Naive thymus-derived CD8-positive, alpha-beta T cell (primary cell): ENCODE data around the gene LRIG3. TPM values are rescaled to one million over a fixed set of nuclear protein-coding genes. Genes with fewer than 3 reads are reported as not detected.

Experiments used
- ATAC-seq, 2 donors: fragments of 150-1000 bp; cut with Tn5 transposase in 1 of 2; sonication (Bioruptor Pico), chemical (Tn5 transposase) in 1 of 2; 1 replicate in 1 of 2; 2 replicates in 1 of 2; pipeline ENCODE4 v1.10.0; 2021; ENCODE audit warnings: mild to moderate bottlenecking in 2 of 2, moderate library complexity in 2 of 2
- POLR2A ChIA-PET: fragments of 350-600 bp; sonication (Branson Sonifier 250); formaldehyde crosslinking; loops from one replicate; lab custom pipeline; 2021; ENCODE audit warnings: antibody characterized with exemption; lab: Charles Lee
- DNase-seq, 10 donors: peaks; one replicate each; pipeline versions ENCODE4 v3.0.0 to v3.0.0-alpha.2; 2020 to 2022
- H3K27ac Mint-ChIP-seq, 10 donors: one replicate each; pipeline ENCODE4 v1.8.0; 2020 to 2022; ENCODE audit warnings: mild to moderate bottlenecking in 10 of 10, mixed read lengths in 10 of 10, moderate library complexity in 4 of 10, inconsistent platforms in 1 of 10
- H3K27me3 Mint-ChIP-seq, 5 donors: one replicate each; pipeline ENCODE4 v1.8.0; 2021 to 2022; ENCODE audit warnings: mixed read lengths in 5 of 5
- H3K36me3 Mint-ChIP-seq, 3 donors: one replicate each; pipeline ENCODE4 v1.8.0; 2020 to 2022; ENCODE audit warnings: mixed read lengths in 3 of 3, mild to moderate bottlenecking in 2 of 3, inconsistent platforms in 1 of 3
- H3K4me1 Mint-ChIP-seq, 4 donors: one replicate each; pipeline ENCODE4 v1.8.0; 2021 to 2022; ENCODE audit warnings: mixed read lengths in 4 of 4
- H3K4me3 Mint-ChIP-seq, 10 donors: one replicate each; pipeline ENCODE4 v1.8.0; 2020 to 2022; ENCODE audit warnings: mild to moderate bottlenecking in 10 of 10, mixed read lengths in 10 of 10, moderate library complexity in 6 of 10, inconsistent platforms in 1 of 10
- H3K9me3 Mint-ChIP-seq, 9 donors: one replicate each; pipeline ENCODE4 v1.8.0; 2020 to 2022; ENCODE audit warnings: mixed read lengths in 9 of 9, mild to moderate bottlenecking in 3 of 9, inconsistent platforms in 1 of 9, moderate library complexity in 1 of 9
- polyA plus RNA-seq, 3 donors: library from polyadenylated mRNA; unstranded; fragments of 300-500 nt; fragmentation: Illumina TruSeq; gene quantifications; one replicate each; pipeline ENCODE4 v1.2.3, GENCODE V29; 2021
- total RNA-seq, 8 experiments: library from RNA in 2 of 8; stranded (reverse) in 2 of 8; gene quantifications; one replicate each; pipeline ENCODE4 v1.2.3 and lab custom pipeline; 2021 to 2026

LRIG3 gene
- total and polyA plus RNA-seq, 5 experiments from 2014 or later, result not detected

GRCh38 chr12:58889557-58889956, 30.7 kb downstream of the LRIG3 start:
- Mint-ChIP-seq H3K4me1 (no peaks in the 10 kb centered on the region), H3K27ac (no peak overlapping the region), H3K36me3 (no peaks in the 10 kb centered on the region), H3K27me3 (peaks cover 0 to 3% (median 0%) of the 10 kb centered on the region in 5 donors), H3K9me3 (peaks cover 0 to 7% (median 0%) of the 10 kb centered on the region in 9 donors), H3K4me3 (no peak overlapping the region)
- DNase-seq, result no peak
- POLR2A ChIA-PET, result no interaction called here
- ATAC-seq, result no peak

GRCh38 chr12:58888131-58888783, 32.0 kb downstream of the LRIG3 start:
- Mint-ChIP-seq H3K4me1 (no peaks in the 10 kb centered on the region), H3K27me3 (peaks cover 0 to 3% (median 0%) of the 10 kb centered on the region in 5 donors), H3K36me3 (no peaks in the 10 kb centered on the region), H3K9me3 (peaks cover 0 to 7% (median 0%) of the 10 kb centered on the region in 9 donors), H3K4me3 (no peak overlapping the region), H3K27ac (no peak overlapping the region)
- POLR2A ChIA-PET, result no interaction called here
- ATAC-seq (no peak), DNase-seq (no peak)

GRCh38 chr12:58887068-58887467, 33.2 kb downstream of the LRIG3 start:
- no peaks in the 10 kb centered on the region for H3K4me1 Mint-ChIP-seq
- peak overlapping the region in 1 of 10 donors; percentile 9 for H3K27ac Mint-ChIP-seq
- peaks cover 0 to 3% (median 0%) of the 10 kb centered on the region in 5 donors for H3K27me3 Mint-ChIP-seq
- ATAC-seq (no peak), DNase-seq (no peak)
- no peak overlapping the region for H3K4me3 Mint-ChIP-seq
- POLR2A ChIA-PET, result no interaction called here
- H3K36me3 Mint-ChIP-seq, result no peaks in the 10 kb centered on the region
- H3K9me3 Mint-ChIP-seq, result peaks cover 0 to 3% (median 0%) of the 10 kb centered on the region in 9 donors

- Mint-ChIP-seq H3K4me1 (no peaks in the 10 kb centered on the region), H3K36me3 (no peaks in the 10 kb centered on the region), H3K9me3 (peaks cover 0 to 3% (median 0%) of the 10 kb centered on the region in 9 donors), H3K27me3 (peaks cover 0 to 3% (median 0%) of the 10 kb centered on the region in 5 donors), H3K27ac (no peak overlapping the region), H3K4me3 (no peak overlapping the region)
- ATAC-seq (no peak), DNase-seq (no peak)
- POLR2A ChIA-PET, result no interaction called here
Measured at GRCh38 chr12:58886474-58886873, 33.8 kb downstream of the LRIG3 start.

GRCh38 chr12:58884916-58885315, 35.4 kb downstream of the LRIG3 start:
- POLR2A ChIA-PET, result no interaction called here

GRCh38 chr12:58883576-58884334, 36.5 kb downstream of the LRIG3 start:
- peaks cover 0 to 3% (median 0%) of the 10 kb centered on the region in 9 donors for H3K9me3 Mint-ChIP-seq
- no peak overlapping the region for H3K27ac Mint-ChIP-seq
- H3K36me3 Mint-ChIP-seq, result no peaks in the 10 kb centered on the region
- no peak for DNase-seq
- no peaks in the 10 kb centered on the region for H3K4me1 Mint-ChIP-seq
- no peak for ATAC-seq
- POLR2A ChIA-PET, result no interaction called here
- peaks cover 0 to 4% (median 0%) of the 10 kb centered on the region in 5 donors for H3K27me3 Mint-ChIP-seq
- H3K4me3 Mint-ChIP-seq, result no peak overlapping the region

More at GRCh38 chr12:58884916-58885315, 35.4 kb downstream of the LRIG3 start:
- Mint-ChIP-seq H3K9me3 (peaks cover 0 to 3% (median 0%) of the 10 kb centered on the region in 9 donors), H3K27me3 (peaks cover 0 to 3% (median 0%) of the 10 kb centered on the region in 5 donors), H3K4me1 (no peaks in the 10 kb centered on the region), H3K36me3 (no peaks in the 10 kb centered on the region), H3K4me3 (no peak overlapping the region), H3K27ac (no peak overlapping the region)
- no peak for DNase-seq
- no peak for ATAC-seq

GRCh38 chr12:58882826-58883225, 37.5 kb downstream of the LRIG3 start:
- POLR2A ChIA-PET, result no interaction called here
- Mint-ChIP-seq H3K4me3 (no peak overlapping the region), H3K4me1 (no peaks in the 10 kb centered on the region), H3K36me3 (no peaks in the 10 kb centered on the region), H3K27me3 (peaks cover 0 to 4% (median 0%) of the 10 kb centered on the region in 5 donors), H3K9me3 (peaks cover 0 to 4% (median 0%) of the 10 kb centered on the region in 9 donors), H3K27ac (no peak overlapping the region)
- no peak for ATAC-seq
- DNase-seq, result no peak

GRCh38 chr12:58881816-58882215, 38.5 kb downstream of the LRIG3 start:
- Mint-ChIP-seq H3K27ac (no peak overlapping the region), H3K36me3 (no peaks in the 10 kb centered on the region), H3K27me3 (peaks cover 0 to 2% (median 0%) of the 10 kb centered on the region in 5 donors), H3K4me3 (no peak overlapping the region), H3K9me3 (peaks cover 0 to 4% (median 0%) of the 10 kb centered on the region in 9 donors), H3K4me1 (no peaks in the 10 kb centered on the region)
- POLR2A ChIA-PET, result interaction anchor here (0.7 kb wide), 1 partner anchor 855 kb away, joined by 5 read pairs; no protein-coding TSS in a partner anchor
- DNase-seq (no peak), ATAC-seq (no peak)

- Mint-ChIP-seq H3K4me1 (no peaks in the 10 kb centered on the region), H3K4me3 (no peak overlapping the region), H3K36me3 (no peaks in the 10 kb centered on the region), H3K27me3 (peaks cover 0 to 1% (median 0%) of the 10 kb centered on the region in 5 donors), H3K9me3 (peaks cover 0 to 4% (median 0%) of the 10 kb centered on the region in 9 donors), H3K27ac (no peak overlapping the region)
- DNase-seq (no peak), ATAC-seq (no peak)
- POLR2A ChIA-PET, result no interaction called here
Measured at GRCh38 chr12:58880639-58881038, 39.7 kb downstream of the LRIG3 start.

GRCh38 chr12:58877243-58877743, 43.0 kb downstream of the LRIG3 start:
- Mint-ChIP-seq H3K27ac (no peak overlapping the region), H3K36me3 (no peaks in the 10 kb centered on the region), H3K4me3 (no peak overlapping the region), H3K9me3 (peaks cover 0 to 4% (median 0%) of the 10 kb centered on the region in 9 donors), H3K27me3 (peaks cover 0 to 1% (median 0%) of the 10 kb centered on the region in 5 donors), H3K4me1 (no peaks in the 10 kb centered on the region)
- POLR2A ChIA-PET, result no interaction called here
- no peak for ATAC-seq
- DNase-seq, result no peak

GRCh38 chr12:58873496-58873895, 46.8 kb downstream of the LRIG3 start:
- H3K27me3 Mint-ChIP-seq, result no peaks in the 10 kb centered on the region
- H3K9me3 Mint-ChIP-seq, result peaks cover 0 to 3% (median 0%) of the 10 kb centered on the region in 9 donors
- POLR2A ChIA-PET, result no interaction called here
- no peak overlapping the region for H3K27ac Mint-ChIP-seq
- H3K36me3 Mint-ChIP-seq, result no peaks in the 10 kb centered on the region
- no peak for ATAC-seq
- H3K4me1 Mint-ChIP-seq, result no peaks in the 10 kb centered on the region
- DNase-seq, result no peak
- no peak overlapping the region for H3K4me3 Mint-ChIP-seq

GRCh38 chr12:58871556-58871955, 48.7 kb downstream of the LRIG3 start:
- Mint-ChIP-seq H3K36me3 (no peaks in the 10 kb centered on the region), H3K4me1 (no peaks in the 10 kb centered on the region), H3K27me3 (no peaks in the 10 kb centered on the region), H3K9me3 (peaks cover 0 to 8% (median 0%) of the 10 kb centered on the region in 9 donors), H3K27ac (no peak overlapping the region), H3K4me3 (no peak overlapping the region)
- no peak for DNase-seq
- POLR2A ChIA-PET, result no interaction called here
- ATAC-seq, result no peak

- H3K27me3 Mint-ChIP-seq, result no peaks in the 10 kb centered on the region
- ATAC-seq (no peak), DNase-seq (no peak)
- no peaks in the 10 kb centered on the region for H3K4me1 Mint-ChIP-seq
- no peaks in the 10 kb centered on the region for H3K36me3 Mint-ChIP-seq
- POLR2A ChIA-PET, result no interaction called here
- no peak overlapping the region for H3K4me3 Mint-ChIP-seq
- H3K9me3 Mint-ChIP-seq, result peaks cover 0 to 9% (median 0%) of the 10 kb centered on the region in 9 donors
- H3K27ac Mint-ChIP-seq, result no peak overlapping the region
Measured at GRCh38 chr12:58870595-58870994, 49.7 kb downstream of the LRIG3 start.
